ENCODE results near the gene PDHA1.

Gene PDHA1

DNA sequence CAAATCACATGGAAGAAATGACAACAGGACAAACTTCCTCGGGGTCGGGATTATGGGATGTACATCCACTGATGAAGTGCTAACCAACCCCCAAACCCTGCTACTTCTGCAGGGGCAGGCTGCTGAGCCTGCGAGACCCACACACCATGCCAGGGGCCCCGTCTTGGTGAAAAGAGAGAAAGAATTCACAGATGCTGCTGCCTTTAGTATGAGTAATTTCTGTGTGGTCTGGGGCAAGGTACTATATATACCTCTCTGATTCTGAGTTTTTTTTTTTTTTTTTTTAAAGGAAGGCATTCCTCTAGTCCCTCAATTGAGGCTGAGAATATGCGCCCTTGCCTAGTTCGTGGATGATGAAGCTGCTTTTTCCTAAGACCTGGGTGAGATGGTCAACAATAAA is 24.8 kb downstream of the PDHA1 start:
- Histone ChIP-seq H3K9me3 (ENCODE audit: severe bottlenecking) (no peaks in the 10 kb centered on the region), H3K27ac (no peak overlapping the region), H3K27me3 (ENCODE audit: insufficient read depth, low read depth, severe bottlenecking) (peaks cover 12% of the 10 kb centered on the region), H3K36me3 (no peaks in the 10 kb centered on the region), H3K4me3 (ENCODE audit: low read depth, low read length) (no peak overlapping the region)
- TF ChIP-seq, protein P1, sequence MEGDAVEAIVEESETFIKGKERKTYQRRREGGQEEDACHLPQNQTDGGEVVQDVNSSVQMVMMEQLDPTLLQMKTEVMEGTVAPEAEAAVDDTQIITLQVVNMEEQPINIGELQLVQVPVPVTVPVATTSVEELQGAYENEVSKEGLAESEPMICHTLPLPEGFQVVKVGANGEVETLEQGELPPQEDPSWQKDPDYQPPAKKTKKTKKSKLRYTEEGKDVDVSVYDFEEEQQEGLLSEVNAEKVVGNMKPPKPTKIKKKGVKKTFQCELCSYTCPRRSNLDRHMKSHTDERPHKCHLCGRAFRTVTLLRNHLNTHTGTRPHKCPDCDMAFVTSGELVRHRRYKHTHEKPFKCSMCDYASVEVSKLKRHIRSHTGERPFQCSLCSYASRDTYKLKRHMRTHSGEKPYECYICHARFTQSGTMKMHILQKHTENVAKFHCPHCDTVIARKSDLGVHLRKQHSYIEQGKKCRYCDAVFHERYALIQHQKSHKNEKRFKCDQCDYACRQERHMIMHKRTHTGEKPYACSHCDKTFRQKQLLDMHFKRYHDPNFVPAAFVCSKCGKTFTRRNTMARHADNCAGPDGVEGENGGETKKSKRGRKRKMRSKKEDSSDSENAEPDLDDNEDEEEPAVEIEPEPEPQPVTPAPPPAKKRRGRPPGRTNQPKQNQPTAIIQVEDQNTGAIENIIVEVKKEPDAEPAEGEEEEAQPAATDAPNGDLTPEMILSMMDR (IDR thresholded peaks at IDR 0.05; ENCODE audit: low read depth, low read length) = no peak
- no peak for DNase-seq

DNA sequence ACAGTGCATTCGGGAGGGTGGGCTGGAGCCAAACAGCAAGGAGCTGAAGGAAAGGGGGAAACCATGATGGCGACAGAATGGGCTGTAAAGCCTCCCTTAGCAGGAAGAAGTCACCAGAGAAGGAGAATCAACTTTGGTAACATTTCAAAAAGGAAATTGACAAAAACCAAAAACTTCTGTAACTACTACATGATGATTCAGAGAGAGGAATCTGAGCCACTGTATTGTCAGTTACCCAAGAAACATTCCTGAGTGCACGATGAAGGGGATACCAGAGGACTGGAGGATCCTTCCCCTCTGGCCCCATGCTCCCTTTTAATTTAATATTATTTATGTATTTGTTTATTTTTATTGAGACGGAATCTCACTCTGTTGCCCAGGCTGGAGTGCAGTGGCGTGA is 26.3 kb downstream of the PDHA1 start:
- TF ChIP-seq, protein P1 (IDR thresholded peaks at IDR 0.05; ENCODE audit: low read depth, low read length) = no peak
- H3K27me3 ChIP-seq (ENCODE audit: insufficient read depth, low read depth, severe bottlenecking) = peaks cover 15% of the 10 kb centered on the region
- H3K4me3 ChIP-seq (ENCODE audit: low read depth, low read length) = no peak overlapping the region
- no peak for DNase-seq
- no peaks in the 10 kb centered on the region for H3K36me3 ChIP-seq
- H3K9me3 ChIP-seq (ENCODE audit: severe bottlenecking) = no peaks in the 10 kb centered on the region
- no peak overlapping the region for H3K27ac ChIP-seq

DNA sequence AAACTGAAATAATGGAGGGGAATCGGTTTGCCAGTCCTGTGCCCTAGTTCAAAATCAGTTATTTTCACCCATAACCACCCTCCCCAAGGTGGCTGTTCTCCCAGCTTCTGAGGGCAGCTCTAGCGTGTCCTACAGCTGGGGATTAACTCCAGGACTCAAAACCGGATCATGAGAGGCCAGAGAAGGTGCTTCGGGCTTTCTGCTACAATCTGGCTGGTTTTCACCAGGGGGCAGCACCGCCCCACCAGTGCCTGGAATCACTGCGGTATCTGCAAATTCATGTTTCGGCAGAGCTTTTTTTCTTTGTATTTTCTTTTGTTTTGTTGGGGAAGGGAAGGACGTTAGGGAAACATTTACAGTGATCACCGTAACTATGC is 28.4 kb downstream of the PDHA1 start:
- Histone ChIP-seq H3K36me3 (no peaks in the 10 kb centered on the region), H3K27me3 (ENCODE audit: insufficient read depth, low read depth, severe bottlenecking) (peaks cover 15% of the 10 kb centered on the region), H3K9me3 (ENCODE audit: severe bottlenecking) (no peaks in the 10 kb centered on the region), H3K27ac (no peak overlapping the region), H3K4me3 (ENCODE audit: low read depth, low read length) (peak overlapping the region; percentile 32)
- TF ChIP-seq, protein P1 (IDR thresholded peaks at IDR 0.05; ENCODE audit: low read depth, low read length) = peak; percentile 75
- DNase-seq = peak; percentile 76

DNA sequence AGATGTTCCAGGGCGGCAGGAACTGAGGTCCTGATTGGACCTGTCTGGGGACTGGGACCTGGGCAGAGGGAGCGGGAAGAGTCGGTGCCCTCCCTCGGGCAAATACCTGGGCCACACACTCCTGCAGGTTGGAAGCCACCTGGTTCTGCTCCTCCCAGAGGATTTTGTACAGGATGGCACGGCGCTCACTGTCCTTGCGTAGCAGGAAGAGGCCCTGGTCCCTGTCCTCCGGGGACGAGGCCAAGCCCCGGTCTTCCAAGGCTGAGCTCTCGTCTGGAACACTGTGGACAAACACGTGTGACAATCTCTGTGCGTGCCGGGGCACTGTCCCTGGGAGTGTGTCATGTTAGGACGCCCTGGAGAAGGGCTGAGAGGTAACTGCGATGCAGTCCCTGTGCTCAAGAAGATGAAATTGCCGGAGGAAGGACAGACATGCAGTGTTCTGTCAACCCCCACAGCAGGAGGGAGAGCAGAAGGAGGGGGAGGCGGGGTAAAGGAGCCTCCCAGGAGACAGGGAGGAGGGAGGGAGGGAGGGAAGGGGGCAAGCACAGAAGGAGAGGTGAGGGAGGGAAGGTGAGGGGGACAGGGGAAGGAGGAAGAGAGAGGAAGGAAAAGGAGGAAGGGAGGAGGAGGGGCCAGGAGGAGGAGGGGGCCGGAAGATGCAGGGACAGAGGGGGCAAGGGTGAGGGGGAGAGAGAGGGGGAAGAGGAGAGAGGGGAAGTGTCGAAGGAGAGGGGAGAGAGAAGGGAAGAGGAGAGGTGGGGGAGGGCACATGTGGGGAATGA is 29.0 kb downstream of the PDHA1 start:
- DNase-seq = peak; percentile 18
- TF ChIP-seq, protein P1 (IDR thresholded peaks at IDR 0.05; ENCODE audit: low read depth, low read length) = no peak
- Histone ChIP-seq H3K27me3 (ENCODE audit: insufficient read depth, low read depth, severe bottlenecking) (peaks cover 15% of the 10 kb centered on the region), H3K4me3 (ENCODE audit: low read depth, low read length) (peak overlapping the region; percentile 32), H3K27ac (no peak overlapping the region), H3K9me3 (ENCODE audit: severe bottlenecking) (no peaks in the 10 kb centered on the region), H3K36me3 (no peaks in the 10 kb centered on the region)

DNA sequence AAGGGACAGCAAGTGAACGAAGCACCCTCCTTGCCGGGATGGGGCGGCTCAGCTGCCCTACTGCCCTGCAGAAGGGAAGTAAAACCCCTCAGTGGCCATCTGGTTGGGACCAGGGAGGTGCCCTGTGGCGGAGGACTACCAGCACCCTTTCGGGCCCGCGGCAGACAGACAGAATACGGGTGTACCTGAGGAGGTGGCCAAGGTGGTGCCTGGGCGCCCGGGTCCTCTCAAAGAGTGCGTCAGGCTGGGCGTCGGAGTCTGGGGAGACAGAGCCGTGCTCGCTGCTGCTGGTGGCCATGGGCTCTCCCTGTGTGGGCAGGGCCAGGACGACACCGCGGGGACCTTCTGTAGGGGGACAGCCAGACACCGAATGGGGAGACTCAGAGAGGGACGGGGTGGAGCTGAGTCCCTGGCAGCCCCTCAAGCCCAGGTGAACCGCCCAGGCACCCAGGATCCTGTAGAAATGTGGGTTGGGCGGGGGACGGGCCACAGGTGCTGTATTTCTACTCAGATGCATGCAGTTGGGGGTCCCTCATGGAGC is 29.7 kb downstream of the PDHA1 start:
- Histone ChIP-seq H3K27me3 (ENCODE audit: insufficient read depth, low read depth, severe bottlenecking) (peaks cover 15% of the 10 kb centered on the region), H3K4me3 (ENCODE audit: low read depth, low read length) (no peak overlapping the region), H3K27ac (no peak overlapping the region), H3K36me3 (no peaks in the 10 kb centered on the region), H3K9me3 (ENCODE audit: severe bottlenecking) (no peaks in the 10 kb centered on the region)
- DNase-seq = no peak
- TF ChIP-seq, protein P1 (IDR thresholded peaks at IDR 0.05; ENCODE audit: low read depth, low read length) = no peak

All from WERI-Rb-1 (cell line).